Skeletal muscle tissue (tissue), 4 donors: ENCODE measurements around the gene CGREF1. TPM values are rescaled to one million over a fixed set of nuclear protein-coding genes. Genes with fewer than 3 reads are reported as not detected.
"Not testable (repeated sequence)": the region's sequence is repeated elsewhere in the genome, so short reads cannot be mapped to it uniquely, and the experiment has no call there.

Experiments used
- H3K27ac ChIP-seq: one replicate; pipeline ENCODE4 v1.7.0; 2013; ENCODE audit warnings: mild to moderate bottlenecking, low read depth, low read length, inconsistent platforms
- H3K27me3 ChIP-seq, 3 donors: one replicate each; pipeline ENCODE4 v1.7.0; 2013; ENCODE audit warnings: low read length in 3 of 3; ENCODE audit not compliant: control insufficient read depth in 3 of 3, insufficient read depth in 3 of 3
- H3K36me3 ChIP-seq, 3 donors: one replicate each; pipeline ENCODE4 v1.7.0; 2013; ENCODE audit warnings: low read length in 3 of 3; ENCODE audit not compliant: control insufficient read depth in 3 of 3, insufficient read depth in 3 of 3
- H3K4me1 ChIP-seq, 3 donors: one replicate each; pipeline ENCODE4 v1.7.0; 2013; ENCODE audit warnings: low read length in 3 of 3, mild to moderate bottlenecking in 3 of 3; ENCODE audit not compliant: control insufficient read depth in 3 of 3, insufficient read depth in 3 of 3
- H3K4me3 ChIP-seq, 3 donors: one replicate each; pipeline ENCODE4 v1.7.0; 2013; ENCODE audit warnings: low read length in 3 of 3
- H3K9ac ChIP-seq, 3 donors: one replicate each; pipeline ENCODE4 v1.7.0; 2013; ENCODE audit warnings: low read length in 3 of 3, mild to moderate bottlenecking in 3 of 3, moderate library complexity in 2 of 3, low read depth in 1 of 3
- H3K9me3 ChIP-seq, 3 donors: one replicate each; pipeline ENCODE4 v1.7.0; 2013; ENCODE audit warnings: low read length in 3 of 3; ENCODE audit not compliant: control insufficient read depth in 3 of 3
- total RNA-seq: library from RNA; depleted of rRNA; stranded (reverse); fragments of >200 nt; gene quantifications from one replicate; pipeline ENCODE4 v1.2.3, GENCODE V29; 2014
- donor health status: Osteomylitis.

The CGREF1 gene
- total RNA-seq, 1 donor from 2014 or later: 2.1 TPM

DNA sequence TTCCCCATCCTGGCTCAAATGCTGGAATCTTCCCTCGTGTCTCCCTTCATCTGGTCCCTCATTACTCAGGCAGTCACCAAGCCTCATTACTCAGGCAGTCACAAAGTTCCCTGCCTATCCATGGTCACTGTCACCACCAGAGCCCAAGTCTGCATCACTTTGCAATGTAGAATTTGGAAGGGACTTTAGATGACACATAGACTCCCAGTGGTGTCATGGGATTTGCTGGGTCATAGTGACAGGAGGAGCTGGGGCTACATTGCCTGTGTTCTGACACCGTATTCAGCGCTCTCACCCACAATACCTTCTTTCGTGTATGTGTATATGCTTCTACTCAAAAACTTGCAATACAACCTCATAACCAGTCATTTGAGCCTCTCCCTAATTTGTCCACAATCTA is 42.6 kb downstream of the CGREF1 start:
- peaks cover 0 to 5% (median 0%) of the 10 kb centered on the region in 3 donors for H3K27me3 ChIP-seq
- H3K36me3 ChIP-seq: peaks cover 0 to under 1% (median 0%) of the 10 kb centered on the region in 3 donors
- H3K27ac ChIP-seq: peak overlapping the region; percentile 40
- peak overlapping the region in 1 of 3 donors; percentile 14 for H3K9ac ChIP-seq
- no peaks in the 10 kb centered on the region for H3K9me3 ChIP-seq
- H3K4me3 ChIP-seq: no peak overlapping the region
- peaks cover 30 to 53% (median 31%) of the 10 kb centered on the region in 3 donors for H3K4me1 ChIP-seq

DNA sequence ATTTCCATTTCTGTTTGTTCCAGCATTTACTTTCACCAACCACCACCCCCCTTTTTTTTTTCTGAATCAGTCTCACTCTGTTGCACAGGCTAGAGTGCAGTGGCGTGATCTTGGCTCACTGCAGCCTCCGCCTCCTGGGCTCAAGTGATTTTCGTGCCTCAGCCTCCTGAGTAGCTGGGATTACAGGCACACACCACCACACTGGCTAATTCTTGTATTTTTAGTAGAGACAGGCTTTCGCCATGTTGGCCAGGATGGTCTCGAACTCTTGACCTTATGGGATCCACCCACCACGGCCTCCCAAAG is 43.4 kb downstream of the CGREF1 start:
- not testable (repeated sequence) for H3K36me3 ChIP-seq, H3K27me3 ChIP-seq, H3K4me3 ChIP-seq, H3K9me3 ChIP-seq, H3K9ac ChIP-seq
- Histone ChIP-seq H3K4me1 (peaks cover 28 to 52% (median 28%) of the 10 kb centered on the region in 3 donors), H3K27ac (peak overlapping the region; percentile 40)

DNA sequence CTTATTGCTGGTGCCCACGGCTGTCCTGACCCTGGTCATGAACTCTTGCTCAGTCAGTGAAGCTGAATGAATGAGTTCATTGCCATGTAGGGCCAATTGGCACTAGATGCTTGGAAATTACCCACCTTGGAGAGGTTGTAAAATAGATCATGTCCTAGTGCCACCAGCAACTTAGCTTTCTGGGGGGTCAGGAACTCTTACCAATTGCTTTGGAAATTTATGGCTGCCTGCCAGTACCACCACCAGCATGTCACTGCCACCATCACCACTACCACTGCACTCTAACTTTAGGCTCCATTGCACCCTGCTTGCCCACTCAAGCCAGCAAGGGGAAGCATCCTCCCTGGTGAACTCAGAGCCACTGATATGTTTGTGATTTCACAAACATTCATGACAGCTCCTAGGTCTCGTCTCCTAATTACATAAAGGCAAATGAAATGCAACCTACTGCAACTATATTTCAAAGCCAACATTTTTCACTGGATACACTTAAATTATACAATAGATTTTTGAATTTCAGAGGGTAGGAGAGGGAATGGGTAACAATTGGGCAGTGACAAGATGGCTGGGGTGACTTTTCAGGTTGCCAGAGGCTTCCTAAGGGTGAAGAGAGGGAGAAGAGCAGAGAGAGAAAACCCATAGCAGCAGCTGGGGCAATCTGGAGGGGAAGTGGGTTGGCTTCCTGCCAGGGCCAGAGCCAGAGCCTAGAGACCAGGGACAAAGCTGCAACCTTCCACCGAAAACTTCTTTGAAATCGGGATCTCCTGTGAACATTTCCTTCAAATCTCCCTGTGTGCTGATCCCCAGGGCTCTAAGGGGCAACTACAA is 44.0 kb downstream of the CGREF1 start:
- peak overlapping the region in 1 of 3 donors; percentile 25 for H3K9ac ChIP-seq
- peaks cover 0 to 7% (median 0%) of the 10 kb centered on the region in 3 donors for H3K36me3 ChIP-seq
- peaks cover 0 to 5% (median 0%) of the 10 kb centered on the region in 3 donors for H3K27me3 ChIP-seq
- H3K4me3 ChIP-seq: no peak overlapping the region
- no peaks in the 10 kb centered on the region for H3K9me3 ChIP-seq
- peak overlapping the region; percentile 77 for H3K27ac ChIP-seq
- H3K4me1 ChIP-seq: peaks cover 28 to 52% (median 28%) of the 10 kb centered on the region in 3 donors

DNA sequence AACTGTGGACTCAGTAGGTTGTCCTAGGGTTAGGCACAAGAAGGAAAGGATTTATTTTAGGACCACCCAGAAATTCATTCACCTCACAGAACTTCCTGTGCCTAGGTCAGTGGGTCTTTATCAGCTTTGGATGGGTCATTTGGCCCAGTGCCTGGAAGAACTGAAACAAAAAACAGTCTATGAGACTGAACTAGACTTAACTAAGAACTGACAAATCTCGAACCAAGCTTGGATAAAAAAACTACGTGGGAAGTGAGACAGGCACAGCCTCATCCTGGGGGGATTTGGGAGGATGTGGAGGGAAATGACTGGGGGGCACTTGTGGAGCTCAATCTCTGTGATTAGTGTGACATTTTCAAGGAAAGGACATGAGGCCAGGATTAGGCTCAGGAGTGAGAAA is 45.1 kb downstream of the CGREF1 start:
- peaks cover 0 to 5% (median 0%) of the 10 kb centered on the region in 3 donors for H3K27me3 ChIP-seq
- peak overlapping the region in 1 of 3 donors; percentile 23 for H3K9ac ChIP-seq
- no peaks in the 10 kb centered on the region for H3K9me3 ChIP-seq
- no peak overlapping the region for H3K4me3 ChIP-seq
- H3K4me1 ChIP-seq: peaks cover 38 to 62% (median 38%) of the 10 kb centered on the region in 3 donors
- H3K36me3 ChIP-seq: peaks cover 8 to 16% (median 11%) of the 10 kb centered on the region in 3 donors
- H3K27ac ChIP-seq: peak overlapping the region; percentile 77

DNA sequence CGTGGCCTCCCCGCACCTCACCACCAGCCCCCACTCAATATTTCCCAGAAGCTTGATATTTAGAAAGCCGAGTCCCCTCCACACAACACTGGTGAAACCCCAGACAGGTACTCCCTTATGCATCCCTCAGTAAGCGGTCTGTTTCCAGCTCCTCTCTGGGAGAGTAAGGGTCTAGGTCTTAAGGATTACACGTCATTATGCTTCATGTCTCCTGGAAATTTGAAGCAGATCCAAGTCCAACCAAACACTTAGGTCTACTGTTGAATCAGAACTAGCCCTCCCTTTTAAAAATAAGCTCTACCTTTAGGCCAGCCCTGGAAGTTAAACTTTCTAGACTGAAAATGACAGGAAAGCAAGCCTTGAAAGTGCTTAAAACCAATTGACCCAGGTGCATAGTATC is 46.0 kb downstream of the CGREF1 start:
- Histone ChIP-seq H3K36me3 (peaks cover 17 to 20% (median 19%) of the 10 kb centered on the region in 3 donors), H3K4me3 (no peak overlapping the region), H3K27ac (peak overlapping the region; percentile 77), H3K27me3 (peaks cover 0 to 5% (median 0%) of the 10 kb centered on the region in 3 donors), H3K9ac (peak overlapping the region in 1 of 3 donors; percentile 28), H3K9me3 (no peaks in the 10 kb centered on the region), H3K4me1 (peaks cover 38 to 68% (median 40%) of the 10 kb centered on the region in 3 donors)

DNA sequence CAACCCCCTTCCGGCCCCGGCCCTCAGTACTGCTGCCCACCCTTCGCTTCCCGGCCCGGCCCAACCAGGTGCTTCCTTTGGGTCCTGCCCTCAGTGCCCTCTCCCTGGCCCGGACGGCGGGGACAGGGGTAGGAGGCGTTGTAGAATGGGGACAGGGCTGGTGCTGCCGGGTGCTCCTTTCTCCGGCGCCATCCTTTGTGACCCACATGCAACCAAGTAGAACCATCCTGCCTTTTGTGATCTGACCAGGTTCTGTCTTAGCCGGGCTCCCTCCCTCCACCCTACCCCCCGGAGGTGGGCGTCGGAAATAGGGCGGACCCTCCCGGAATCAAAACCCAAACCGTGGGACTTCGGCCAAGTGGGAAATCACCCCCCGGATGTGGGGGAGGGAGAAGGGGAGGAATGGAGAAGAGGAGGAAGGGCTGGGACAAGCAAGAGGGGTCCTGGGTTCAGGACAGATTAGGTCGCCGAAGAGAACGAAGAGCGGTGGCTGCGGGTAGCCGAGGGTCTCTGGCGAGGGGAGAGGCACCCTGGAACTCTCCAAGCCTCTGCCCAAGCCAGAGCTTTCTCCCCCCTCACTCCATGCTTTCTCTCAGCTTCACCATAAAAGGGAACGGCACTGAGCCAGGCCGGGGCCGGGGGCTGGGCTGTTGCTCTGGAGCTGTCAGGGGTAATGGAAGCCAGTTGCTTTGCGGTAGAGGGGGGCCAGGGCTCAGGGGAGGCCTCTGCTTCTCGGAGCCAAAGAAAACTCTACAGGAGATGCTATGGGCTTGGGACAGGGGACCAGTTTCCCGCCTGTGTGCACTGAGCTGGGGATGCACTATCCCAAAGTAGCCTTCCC is 46.7 kb downstream of the CGREF1 start:
- peaks cover 37 to 67% (median 40%) of the 10 kb centered on the region in 3 donors for H3K4me1 ChIP-seq
- no peaks in the 10 kb centered on the region for H3K9me3 ChIP-seq
- H3K4me3 ChIP-seq: peak overlapping the region; percentile 77 to 89 (median 86)
- H3K27ac ChIP-seq: peak overlapping the region; percentile 77
- peaks cover 19 to 27% (median 22%) of the 10 kb centered on the region in 3 donors for H3K36me3 ChIP-seq
- H3K9ac ChIP-seq: peak overlapping the region; percentile 79 to 96 (median 80)
- peaks cover 0 to 3% (median 0%) of the 10 kb centered on the region in 3 donors for H3K27me3 ChIP-seq

DNA sequence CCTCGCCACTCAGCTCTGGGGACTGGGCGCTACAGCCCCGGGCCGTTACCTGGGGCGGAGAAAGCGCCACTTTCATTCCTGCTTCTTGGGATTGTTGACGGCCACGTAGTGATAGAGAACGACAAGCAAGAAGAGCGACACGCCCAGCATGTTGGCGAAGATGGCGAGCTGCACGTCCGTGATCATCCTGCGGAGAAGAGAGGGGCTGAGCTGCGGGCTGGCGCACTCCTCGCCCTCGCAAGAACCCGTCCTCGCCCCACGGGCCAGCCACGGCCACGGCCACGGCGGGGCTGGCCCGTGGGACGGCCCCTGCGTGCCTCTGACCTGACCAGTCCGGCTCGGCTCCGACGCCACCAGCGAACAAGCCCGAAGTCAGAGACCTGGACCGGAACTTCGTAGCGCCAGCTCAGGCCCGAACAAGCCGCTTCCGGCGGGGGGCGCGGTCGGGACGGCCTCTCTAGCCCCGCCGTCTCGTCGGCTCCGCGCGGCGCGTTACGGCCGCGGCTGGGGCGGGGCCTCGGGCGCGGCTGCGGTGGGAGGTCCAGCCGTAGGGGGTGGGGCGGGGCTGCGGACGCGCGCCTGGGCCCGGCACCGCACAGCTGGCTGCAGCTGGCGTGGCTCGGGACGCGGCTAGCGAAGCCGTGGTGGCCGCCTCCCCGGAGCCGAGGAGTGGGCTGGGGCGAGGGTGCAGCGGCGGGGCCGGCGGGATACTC is 47.5 kb downstream of the CGREF1 start, which contains the start of gene OST4:
OST4 (minus strand) TSS at position 378 of the 713 bp plus-strand sequence.
- H3K4me3 ChIP-seq: peak within 1 kb of the TSS; percentile 86 to 99 (median 89)
- H3K36me3 ChIP-seq: peaks cover 19 to 27% (median 25%) of the 10 kb centered on the region in 3 donors
- H3K9ac ChIP-seq: peak within 1 kb of the TSS; percentile 93 to 96 (median 93)
- no peaks in the 10 kb centered on the region for H3K27me3 ChIP-seq
- peak within 1 kb of the TSS; percentile 87 for H3K27ac ChIP-seq
- H3K4me1 ChIP-seq: peaks cover 37 to 64% (median 39%) of the 10 kb centered on the region in 3 donors
- H3K9me3 ChIP-seq: no peaks in the 10 kb centered on the region

DNA sequence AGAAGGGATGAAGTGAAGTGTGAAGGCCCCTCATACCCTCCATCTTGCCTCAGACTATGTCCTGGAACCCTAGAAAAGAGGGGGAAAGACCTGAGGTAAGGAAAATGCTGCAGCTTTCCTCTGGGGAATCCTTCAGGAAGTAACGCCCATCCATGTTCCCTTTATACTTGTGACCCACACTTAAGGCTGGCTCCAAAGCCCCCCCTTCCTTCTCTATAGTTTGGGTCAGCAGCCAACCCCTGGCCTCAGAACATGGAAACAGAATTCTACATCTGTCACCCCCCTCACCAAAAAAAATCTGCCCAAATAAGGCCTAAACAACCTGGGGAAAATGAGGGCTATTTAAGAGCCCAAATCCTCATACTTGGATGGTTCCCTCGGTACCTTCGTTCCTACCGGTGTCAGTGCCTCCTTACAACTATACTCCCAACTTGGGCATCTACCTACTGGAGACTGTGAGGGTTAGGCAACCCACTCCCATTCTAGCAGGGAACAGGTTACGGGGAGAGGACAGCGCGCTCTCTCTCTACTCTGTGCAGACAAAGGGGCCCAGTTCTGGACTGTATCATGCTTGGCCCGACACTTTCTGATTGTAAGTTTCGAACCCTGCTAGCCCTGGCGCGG is 48.2 kb downstream of the CGREF1 start:
- Histone ChIP-seq H3K27me3 (no peaks in the 10 kb centered on the region), H3K27ac (peak overlapping the region; percentile 87), H3K9ac (peak overlapping the region; percentile 93 to 96 (median 93)), H3K4me1 (peaks cover 37 to 57% (median 38%) of the 10 kb centered on the region in 3 donors), H3K4me3 (peak overlapping the region; percentile 86 to 99 (median 89)), H3K36me3 (peaks cover 19 to 29% (median 25%) of the 10 kb centered on the region in 3 donors), H3K9me3 (no peaks in the 10 kb centered on the region)
